ENCODE results near the gene ARMC8. TPM values are rescaled to one million over a fixed set of nuclear protein-coding genes. Genes with fewer than 3 reads are reported as not detected.

The ARMC8 gene
- total RNA-seq, 4 donors from 2014 or later = 79.3 to 93.0 (median 84.9) TPM

DNA sequence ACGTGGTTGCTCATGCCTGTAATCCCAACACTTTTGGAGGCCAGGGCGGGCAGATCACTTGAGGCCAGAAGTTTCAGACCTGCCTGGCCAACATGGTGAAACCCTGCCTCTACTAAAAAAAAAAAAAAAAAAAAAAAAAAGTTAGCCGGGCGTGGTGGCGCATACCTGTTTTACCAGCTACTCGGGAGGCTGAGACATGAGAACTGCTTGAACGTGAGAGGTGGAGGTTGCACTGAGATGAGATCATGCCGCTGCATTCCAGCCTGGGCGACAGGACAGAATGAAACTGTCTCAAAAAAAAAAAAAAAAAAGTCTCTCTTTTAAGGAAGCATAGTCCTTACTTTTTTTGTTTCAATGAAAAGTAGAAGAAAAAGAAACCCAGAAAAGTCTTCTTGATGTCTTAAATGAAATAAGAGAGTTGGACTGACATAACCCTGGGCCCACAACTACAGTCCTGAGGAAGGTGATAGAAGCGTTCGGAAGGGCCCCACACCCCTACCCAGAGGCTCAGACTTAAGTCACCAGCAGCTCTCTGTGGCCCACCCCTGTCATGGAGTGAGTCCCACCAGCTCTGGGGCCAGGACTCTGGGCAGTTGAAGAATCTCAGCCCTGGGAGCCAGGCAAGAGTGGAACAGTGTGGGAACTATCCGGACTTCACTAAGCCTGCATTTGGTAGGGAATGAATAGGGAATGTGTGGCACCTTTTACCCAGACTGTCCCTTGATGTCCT is 139.9 kb downstream of the ARMC8 start:
- no peak overlapping the region for H3K27ac ChIP-seq (replicated peaks in 1 of 4)
- no peaks in the 10 kb centered on the region for H3K9me3 ChIP-seq
- H3K27me3 ChIP-seq = peaks cover 0 to 3% (median 0%) of the 10 kb centered on the region in 4 donors
- H3K36me3 ChIP-seq = no peaks in the 10 kb centered on the region
- DNase-seq (ENCODE audit: extremely low spot score) = peak; percentile 53
- peaks cover 11 to 22% (median 17%) of the 10 kb centered on the region in 4 donors for H3K4me1 ChIP-seq
- H3K4me3 ChIP-seq = no peak overlapping the region
- 94% methylated on average over 12 of the region's 12 CpGs for WGBS
- TF ChIP-seq, protein P1, sequence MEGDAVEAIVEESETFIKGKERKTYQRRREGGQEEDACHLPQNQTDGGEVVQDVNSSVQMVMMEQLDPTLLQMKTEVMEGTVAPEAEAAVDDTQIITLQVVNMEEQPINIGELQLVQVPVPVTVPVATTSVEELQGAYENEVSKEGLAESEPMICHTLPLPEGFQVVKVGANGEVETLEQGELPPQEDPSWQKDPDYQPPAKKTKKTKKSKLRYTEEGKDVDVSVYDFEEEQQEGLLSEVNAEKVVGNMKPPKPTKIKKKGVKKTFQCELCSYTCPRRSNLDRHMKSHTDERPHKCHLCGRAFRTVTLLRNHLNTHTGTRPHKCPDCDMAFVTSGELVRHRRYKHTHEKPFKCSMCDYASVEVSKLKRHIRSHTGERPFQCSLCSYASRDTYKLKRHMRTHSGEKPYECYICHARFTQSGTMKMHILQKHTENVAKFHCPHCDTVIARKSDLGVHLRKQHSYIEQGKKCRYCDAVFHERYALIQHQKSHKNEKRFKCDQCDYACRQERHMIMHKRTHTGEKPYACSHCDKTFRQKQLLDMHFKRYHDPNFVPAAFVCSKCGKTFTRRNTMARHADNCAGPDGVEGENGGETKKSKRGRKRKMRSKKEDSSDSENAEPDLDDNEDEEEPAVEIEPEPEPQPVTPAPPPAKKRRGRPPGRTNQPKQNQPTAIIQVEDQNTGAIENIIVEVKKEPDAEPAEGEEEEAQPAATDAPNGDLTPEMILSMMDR (IDR thresholded peaks at IDR 0.05) = no peak
- TF ChIP-seq POLR2A (IDR thresholded peaks at IDR 0.05; ENCODE audit: low read depth) (no peak), POLR2AphosphoS5 (IDR thresholded peaks at IDR 0.05) (no peak), EP300 (IDR thresholded peaks at IDR 0.05) (no peak)
- intact Hi-C loops (cut with DNase I) = no loop called here

DNA sequence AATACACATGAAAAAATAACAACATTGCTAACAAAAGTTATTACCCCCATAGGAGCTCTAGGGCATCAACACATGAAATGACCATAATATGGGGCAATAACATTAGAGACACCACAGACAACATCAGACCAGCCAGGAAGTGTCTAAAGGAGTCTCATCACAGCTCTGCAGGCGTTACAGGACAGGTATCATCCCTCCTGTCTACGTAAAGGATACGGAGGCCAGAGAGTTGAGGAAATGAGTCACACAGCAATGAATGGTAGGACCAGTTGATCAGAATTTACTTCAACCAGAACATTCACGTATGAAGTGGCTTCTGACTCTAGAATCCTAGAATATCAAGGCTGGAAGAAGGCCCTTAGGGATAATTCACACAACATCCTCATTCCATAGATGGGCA is 140.7 kb downstream of the ARMC8 start:
- peaks cover 11 to 22% (median 17%) of the 10 kb centered on the region in 4 donors for H3K4me1 ChIP-seq
- DNase-seq (ENCODE audit: extremely low spot score) = peak; percentile 24
- WGBS = 90% methylated on average over 4 of the region's 4 CpGs
- H3K27me3 ChIP-seq = no peaks in the 10 kb centered on the region
- no peak for TF ChIP-seq POLR2A (IDR thresholded peaks at IDR 0.05; ENCODE audit: low read depth)
- no peak overlapping the region for H3K4me3 ChIP-seq
- no peaks in the 10 kb centered on the region for H3K36me3 ChIP-seq
- H3K9me3 ChIP-seq = no peaks in the 10 kb centered on the region
- intact Hi-C loops (cut with DNase I) = no loop called here
- H3K27ac ChIP-seq (replicated peaks in 1 of 4) = no peak overlapping the region

DNA sequence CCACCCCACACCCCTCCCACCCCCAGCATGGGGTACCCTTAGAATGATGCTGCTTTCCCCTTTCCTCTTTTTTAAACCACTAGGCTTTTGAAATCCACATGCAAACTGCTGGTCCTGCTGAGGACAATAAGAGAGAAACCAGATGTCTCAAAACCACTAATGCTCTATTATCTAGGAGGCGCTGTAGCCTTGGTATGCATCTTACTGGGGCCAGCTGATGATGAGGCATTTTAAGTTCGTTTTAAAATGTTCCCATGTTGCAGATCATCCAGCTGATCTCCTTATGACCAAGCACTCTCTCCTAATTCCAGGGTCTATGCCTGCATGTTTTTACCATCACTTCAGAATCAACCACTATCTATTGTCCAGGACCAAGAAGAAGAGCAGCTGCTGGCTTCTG is 141.2 kb downstream of the ARMC8 start:
- Histone ChIP-seq H3K4me1 (peaks cover 11 to 22% (median 17%) of the 10 kb centered on the region in 4 donors), H3K9me3 (no peaks in the 10 kb centered on the region), H3K4me3 (no peak overlapping the region), H3K27ac (replicated peaks in 1 of 4) (no peak overlapping the region), H3K27me3 (no peaks in the 10 kb centered on the region), H3K36me3 (no peaks in the 10 kb centered on the region)
- TF ChIP-seq, protein P1 (IDR thresholded peaks at IDR 0.05) = no peak
- no peak for TF ChIP-seq EP300 (IDR thresholded peaks at IDR 0.05)
- TF ChIP-seq POLR2AphosphoS5 (IDR thresholded peaks at IDR 0.05) = no peak
- TF ChIP-seq POLR2A (IDR thresholded peaks at IDR 0.05; ENCODE audit: low read depth) = no peak
- intact Hi-C loops (cut with DNase I) = no loop called here
- WGBS = 19% methylated on average over 2 of the region's 2 CpGs
- peak; percentile 77 for DNase-seq (ENCODE audit: extremely low spot score)

DNA sequence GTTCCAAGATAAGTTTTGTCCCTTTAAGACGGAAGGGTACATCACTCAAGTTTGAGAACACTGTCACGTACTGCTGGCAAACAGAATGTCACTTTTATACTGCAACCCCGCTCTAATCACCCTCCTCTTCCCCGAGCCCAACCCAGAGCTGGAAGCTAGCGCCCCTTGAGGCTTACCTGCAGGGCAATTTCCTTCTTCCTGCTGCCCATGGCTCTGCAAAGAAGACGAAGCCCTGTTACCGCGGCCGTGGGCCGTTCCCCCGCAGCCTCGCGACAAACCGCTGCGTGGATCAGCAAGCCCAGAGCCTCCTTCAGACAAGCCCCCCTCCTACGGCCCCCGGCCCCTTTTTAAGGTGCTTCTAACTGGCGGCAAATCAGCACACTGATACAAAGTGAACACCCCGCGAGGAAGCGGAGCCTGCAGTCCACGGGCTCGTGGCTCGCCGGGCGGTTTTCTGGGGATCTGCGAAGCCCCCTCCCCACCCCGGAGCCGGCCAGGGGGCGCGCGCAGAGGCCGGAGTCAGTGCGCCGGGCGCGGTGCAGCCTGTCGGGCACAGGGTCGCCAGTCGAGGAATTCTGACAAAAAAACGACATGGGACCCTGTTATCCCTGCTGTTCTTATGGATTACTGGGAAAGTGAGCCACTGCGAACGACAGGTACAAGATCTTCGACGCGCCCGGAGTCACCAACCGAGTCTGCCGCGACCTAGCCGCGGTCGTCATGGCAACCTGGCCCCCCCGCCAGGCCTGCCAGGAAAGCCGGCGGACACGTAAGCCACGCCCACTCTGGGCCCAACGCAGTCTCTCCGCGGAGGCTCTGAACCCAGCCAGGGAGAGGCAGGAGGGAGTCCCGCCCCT is 142.3 kb downstream of the ARMC8 start, which contains the start of gene NME9:
Gene NME9 (minus strand): TSS at position 725 of the 857 bp plus-strand sequence. CDS start 516 bp downstream, at position 209.
- peak; percentile 93 for DNase-seq (ENCODE audit: extremely low spot score)
- Histone ChIP-seq H3K4me3 (peak within 1 kb of the TSS; percentile 66 to 77 (median 70)), H3K27ac (replicated peaks in 1 of 4) (peak within 1 kb of the TSS; percentile 42 to 78 (median 50)), H3K36me3 (no peaks in the 10 kb centered on the region), H3K27me3 (no peaks in the 10 kb centered on the region), H3K9me3 (no peaks in the 10 kb centered on the region), H3K4me1 (peaks cover 11 to 22% (median 17%) of the 10 kb centered on the region in 4 donors)
- intact Hi-C loops (cut with DNase I) = no loop called here
- TF ChIP-seq POLR2A (IDR thresholded peaks at IDR 0.05; ENCODE audit: low read depth) (no peak), EP300 (IDR thresholded peaks at IDR 0.05) (no peak), POLR2AphosphoS5 (IDR thresholded peaks at IDR 0.05) (peak; percentile 27 to 63)
- TF ChIP-seq, protein P1 (IDR thresholded peaks at IDR 0.05) = peak; percentile 42 to 70 (median 43)
- 2% methylated on average over 19 of the region's 62 CpGs for whole genome bisulfite sequencing

DNA sequence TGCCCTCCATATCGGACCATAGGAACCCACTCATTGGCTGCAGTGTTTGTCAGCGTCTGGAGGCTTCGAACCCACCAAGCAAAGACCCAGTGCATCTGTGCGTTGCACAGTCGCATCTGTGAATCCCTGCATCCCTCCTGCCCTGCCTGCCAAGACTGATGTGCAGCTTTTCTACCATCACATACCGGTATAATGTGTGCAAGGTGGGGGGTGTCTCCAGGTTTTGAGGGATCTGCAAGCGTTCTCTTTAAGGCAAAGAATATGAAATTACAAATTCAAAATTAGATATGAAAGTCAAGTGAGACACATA is 142.8 kb downstream of the ARMC8 start:
- intact Hi-C loops (cut with DNase I) = loop anchor here (5.0 kb wide), 1 partner anchor 87 kb away; no protein-coding TSS in a partner anchor
- WGBS = 6% methylated on average over 4 of the region's 7 CpGs
- peak overlapping the region in 2 of 4 donors; percentile 54 to 78 for H3K27ac ChIP-seq (replicated peaks in 1 of 4)

More for the DNA sequence above, 142.8 kb downstream of the ARMC8 start:
- no peaks in the 10 kb centered on the region for H3K27me3 ChIP-seq
- H3K9me3 ChIP-seq = no peaks in the 10 kb centered on the region
- H3K4me1 ChIP-seq = peaks cover 11 to 22% (median 17%) of the 10 kb centered on the region in 4 donors
- DNase-seq (ENCODE audit: extremely low spot score) = no peak
- peak overlapping the region; percentile 66 to 77 (median 70) for H3K4me3 ChIP-seq
- TF ChIP-seq EP300 (IDR thresholded peaks at IDR 0.05) (no peak), POLR2A (IDR thresholded peaks at IDR 0.05; ENCODE audit: low read depth) (no peak), POLR2AphosphoS5 (IDR thresholded peaks at IDR 0.05) (no peak)
- TF ChIP-seq, protein P1 (IDR thresholded peaks at IDR 0.05) = no peak
- no peaks in the 10 kb centered on the region for H3K36me3 ChIP-seq
